DOHH2 (cell line): ENCODE measurements around the gene PKHD1.

Experiments
- H3F3A ChIP-seq: fragments of 200-600 bp; sonication (generic), shearing (Covaris generic); 2 replicates; pipeline ENCODE4 v1.6.0; 2016; ENCODE audit warnings: antibody characterized with exemption, mild to moderate bottlenecking; ENCODE audit not compliant: control insufficient read depth, insufficient read depth
- H3K27ac ChIP-seq: fragments of 200-600 bp; sonication (generic); 2 replicates; pipeline ENCODE4 v1.5.1; 2014; ENCODE audit warnings: low read depth, mild to moderate bottlenecking, low read length, moderate library complexity
- H3K27me3 ChIP-seq: fragments of 200-600 bp; sonication (generic); 2 replicates; pipeline ENCODE4 v1.6.1; 2014; ENCODE audit warnings: mild to moderate bottlenecking, low read length, mixed read lengths; ENCODE audit not compliant: control insufficient read depth
- H3K36me3 ChIP-seq: fragments of 200-600 bp; sonication (generic); 2 replicates; pipeline ENCODE4 v1.6.1; 2014; ENCODE audit warnings: mild to moderate bottlenecking, low read length, moderate library complexity, mixed read lengths; ENCODE audit not compliant: control insufficient read depth
- H3K4me1 ChIP-seq: fragments of 200-600 bp; sonication (generic); 2 replicates; pipeline ENCODE4 v1.6.1; 2014; ENCODE audit warnings: mild to moderate bottlenecking, low read length, mixed read lengths; ENCODE audit not compliant: control insufficient read depth
- H3K4me2 ChIP-seq: fragments of 200-600 bp; sonication (generic); 2 replicates; pipeline ENCODE4 v1.6.0; 2014; ENCODE audit warnings: mild to moderate bottlenecking, low read length, moderate library complexity
- H3K4me3 ChIP-seq: fragments of 200-600 bp; sonication (generic); 2 replicates; pipeline ENCODE4 v1.5.1; 2014; ENCODE audit warnings: mild to moderate bottlenecking, low read length, mixed read lengths
- H3K79me2 ChIP-seq: fragments of 200-600 bp; sonication (generic); 2 replicates; pipeline ENCODE4 v1.6.1; 2014; ENCODE audit warnings: mild to moderate bottlenecking, low read length, mixed read lengths; ENCODE audit not compliant: control insufficient read depth
- H3K9me2 ChIP-seq: fragments of 200-600 bp; sonication (generic); replicated peaks from 2 replicates; pipeline ENCODE4 v1.6.1; 2014; ENCODE audit warnings: mild to moderate bottlenecking, low read length, mixed read lengths; ENCODE audit not compliant: control insufficient read depth
- H3K9me3 ChIP-seq: fragments of 200-600 bp; sonication (generic); 2 replicates; pipeline ENCODE4 v1.6.1; 2014; ENCODE audit warnings: antibody characterized with exemption, low read length, mixed read lengths; ENCODE audit not compliant: control insufficient read depth, insufficient read depth
- H4K20me1 ChIP-seq: fragments of 200-600 bp; sonication (generic); 2 replicates; pipeline ENCODE4 v1.6.0; 2014; ENCODE audit warnings: low read depth, mild to moderate bottlenecking, antibody characterized with exemption, low read length, moderate library complexity; ENCODE audit not compliant: control insufficient read depth, insufficient read depth
- CTCF ChIP-seq: fragments of 200-600 bp; sonication (generic); IDR thresholded peaks from one replicate; pipeline ENCODE4 v1.5.1; 2014; ENCODE audit warnings: antibody characterized with exemption, mild to moderate bottlenecking, low read depth, low read length; ENCODE audit not compliant: poor library complexity, severe bottlenecking
- EZH2phosphoT487 ChIP-seq: fragments of 200-600 bp; sonication (generic); IDR thresholded peaks from 2 replicates; pipeline ENCODE4 v1.6.1; 2017; ENCODE audit warnings: borderline replicate concordance, mild to moderate bottlenecking, antibody characterized with exemption, low read length, moderate library complexity, mixed read lengths

Gene PKHD1

GRCh38 chr6:51753635-51754034, 333.8 kb downstream of the PKHD1 start:
- H3K27me3 ChIP-seq, result no peaks in the 10 kb centered on the region
- H3K36me3 ChIP-seq, result no peaks in the 10 kb centered on the region
- H3K4me1 ChIP-seq, result no peaks in the 10 kb centered on the region
- H3K4me3 ChIP-seq, result no peak overlapping the region
- no peaks in the 10 kb centered on the region for H4K20me1 ChIP-seq
- TF ChIP-seq CTCF, result peak; percentile 54
- TF ChIP-seq EZH2phosphoT487, result no peak
- no peaks in the 10 kb centered on the region for H3F3A ChIP-seq
- H3K9me3 ChIP-seq, result no peaks in the 10 kb centered on the region
- H3K4me2 ChIP-seq, result no peak overlapping the region
- no peaks in the 10 kb centered on the region for H3K79me2 ChIP-seq
- no peak overlapping the region for H3K27ac ChIP-seq
- no peaks in the 10 kb centered on the region for H3K9me2 ChIP-seq

GRCh38 chr6:51743999-51744398, 343.4 kb downstream of the PKHD1 start:
- no peaks in the 10 kb centered on the region for H3K36me3 ChIP-seq
- TF ChIP-seq CTCF, result no peak
- TF ChIP-seq EZH2phosphoT487, result no peak
- H3K4me1 ChIP-seq, result no peaks in the 10 kb centered on the region
- no peaks in the 10 kb centered on the region for H3K27me3 ChIP-seq
- H3K9me2 ChIP-seq, result no peaks in the 10 kb centered on the region
- no peaks in the 10 kb centered on the region for H3K79me2 ChIP-seq
- H3K9me3 ChIP-seq, result no peaks in the 10 kb centered on the region
- H4K20me1 ChIP-seq, result no peaks in the 10 kb centered on the region
- H3K4me2 ChIP-seq, result no peak overlapping the region
- H3K27ac ChIP-seq, result no peak overlapping the region
- no peak overlapping the region for H3K4me3 ChIP-seq
- no peaks in the 10 kb centered on the region for H3F3A ChIP-seq

GRCh38 chr6:51740658-51741057, 346.8 kb downstream of the PKHD1 start:
- Histone ChIP-seq H3K4me3 (no peak overlapping the region), H3K9me2 (no peaks in the 10 kb centered on the region), H4K20me1 (no peaks in the 10 kb centered on the region), H3K36me3 (no peaks in the 10 kb centered on the region), H3F3A (no peaks in the 10 kb centered on the region), H3K27me3 (no peaks in the 10 kb centered on the region), H3K27ac (no peak overlapping the region), H3K4me2 (no peak overlapping the region), H3K9me3 (no peaks in the 10 kb centered on the region), H3K4me1 (no peaks in the 10 kb centered on the region), H3K79me2 (no peaks in the 10 kb centered on the region)
- TF ChIP-seq CTCF, result no peak
- TF ChIP-seq EZH2phosphoT487, result no peak

- Histone ChIP-seq H3K4me3 (no peak overlapping the region), H3K27me3 (no peaks in the 10 kb centered on the region), H3K4me2 (no peak overlapping the region), H3K79me2 (no peaks in the 10 kb centered on the region), H3K9me2 (no peaks in the 10 kb centered on the region), H3K27ac (no peak overlapping the region), H3K4me1 (no peaks in the 10 kb centered on the region), H3K36me3 (no peaks in the 10 kb centered on the region), H3K9me3 (no peaks in the 10 kb centered on the region), H3F3A (no peaks in the 10 kb centered on the region), H4K20me1 (no peaks in the 10 kb centered on the region)
- TF ChIP-seq CTCF, result no peak
- TF ChIP-seq EZH2phosphoT487, result no peak
Observed at GRCh38 chr6:51738614-51739013, 348.8 kb downstream of the PKHD1 start.
